HepG2 (cell line): Measurements from ENCODE around the gene KIAA1328. TPM values are rescaled to one million over a fixed set of nuclear protein-coding genes. Genes with fewer than 3 reads are reported as not detected.

ENCODE experiments used
- ATAC-seq: fragments of 200-7000 bp; cut with Tn5 transposase; 3 replicates; pipeline ENCODE4 v1.9.1; 2020; ENCODE audit warnings: mild to moderate bottlenecking, moderate library complexity
- BruUV-seq: library from RNA; stranded (reverse); fragments of 400-500 nt; replicated peaks from 2 replicates; lab custom pipeline; 2021; lab: Mats Ljungman, UMichigan
- CTCF ChIA-PET: fragments of 300-600 bp; formaldehyde crosslinking; extraction: SDS; loops from one replicate; lab custom pipeline; 2021; ENCODE audit warnings: low total read pairs, inconsistent platforms, low intra/inter-chr PET ratio; lab: Yijun Ruan, JAX
- POLR2A ChIA-PET: fragments of 350-600 bp; sonication (Branson Sonifier 250); formaldehyde crosslinking; loops from one replicate; lab custom pipeline; 2020; ENCODE audit warnings: antibody characterized with exemption, inconsistent platforms; lab: Yijun Ruan, JAX
- DNase-seq: peaks from one replicate; pipeline ENCODE4 v3.0.0-alpha.2; 2015; ENCODE audit warnings: low spot score
- FAIRE-seq: peaks from 3 replicates; lab custom pipeline; 2011; peaks lifted over from hg19 to GRCh38; lab: Jason Lieb, UNC
- H2AFZ ChIP-seq: one replicate; pipeline ENCODE4 v1.6.1; 2011; ENCODE audit warnings: low read length, inconsistent platforms
- H3K27ac ChIP-seq: fragments of 300-600 bp; 3 replicates; pipeline ENCODE4 v1.8.0; 2011; ENCODE audit warnings: mixed run types, mild to moderate bottlenecking, mixed read lengths, low read length, inconsistent platforms; ENCODE audit not compliant: insufficient read depth; ENCODE audit errors: extremely low read length
- H3K27me3 ChIP-seq, 2 experiments: fragments of 200-600 bp in 1 of 2; 2 replicates in 1 of 2; 3 replicates in 1 of 2; pipeline versions ENCODE4 v1.6.0 to v1.8.0; 2011; ENCODE audit warnings: low read length in 2 of 2, mild to moderate bottlenecking in 2 of 2, moderate library complexity in 2 of 2, inconsistent platforms in 1 of 2; ENCODE audit not compliant: insufficient read depth in 2 of 2, control insufficient read depth in 1 of 2
- H3K36me3 ChIP-seq, 2 experiments: fragments of 200-600 bp in 1 of 2; replicated peaks in 1 of 2; 2 replicates in 1 of 2; 3 replicates in 1 of 2; pipeline versions ENCODE4 v1.5.1 to v1.8.0; 2011; ENCODE audit warnings: low read length in 2 of 2, inconsistent platforms in 1 of 2; ENCODE audit not compliant: insufficient read depth in 2 of 2, control insufficient read depth in 1 of 2
- H3K4me1 ChIP-seq: 2 replicates; pipeline ENCODE4 v1.5.1; 2012; ENCODE audit warnings: low read length, inconsistent platforms; ENCODE audit not compliant: insufficient read depth
- H3K4me2 ChIP-seq: 2 replicates; pipeline ENCODE4 v1.6.0; 2011; ENCODE audit warnings: low read depth, low read length, inconsistent platforms
- H3K4me3 ChIP-seq, 3 experiments: fragments of 200-600 bp in 1 of 3; sonication (generic), shearing (Covaris generic) in 1 of 3; replicated peaks in 1 of 3; 2 replicates each; pipeline ENCODE4 v1.5.1; 2011 to 2016; ENCODE audit warnings: low read length in 3 of 3, inconsistent platforms in 2 of 3, low read depth in 2 of 3, mild to moderate bottlenecking in 2 of 3, control low read depth in 1 of 3, mixed read lengths in 1 of 3; ENCODE audit not compliant: insufficient read depth in 1 of 3
- H3K79me2 ChIP-seq: one replicate; pipeline ENCODE4 v1.6.1; 2011; ENCODE audit warnings: low read length, inconsistent platforms; ENCODE audit not compliant: insufficient read depth
- H3K9ac ChIP-seq: 2 replicates; pipeline ENCODE4 v1.6.0; 2011; ENCODE audit warnings: mild to moderate bottlenecking, low read depth, low read length, inconsistent platforms; ENCODE audit not compliant: insufficient read depth
- H3K9me3 ChIP-seq: 2 replicates; pipeline ENCODE4 v1.5.1; 2012; ENCODE audit warnings: mild to moderate bottlenecking, low read length
- H4K20me1 ChIP-seq: 2 replicates; pipeline ENCODE4 v1.6.0; 2011; ENCODE audit warnings: inconsistent platforms, mild to moderate bottlenecking, low read length, moderate library complexity; ENCODE audit not compliant: insufficient read depth
- ATF6 ChIP-seq: sonication (generic); formaldehyde crosslinking; conservative IDR thresholded peaks from 2 replicates; pipeline ENCODE4 v1.4.0; 2020; ENCODE audit warnings: missing genetic modification reagents
- SRF ChIP-seq: IDR thresholded peaks from 2 replicates; pipeline ENCODE4 v1.6.1; 2011; ENCODE audit warnings: mild to moderate bottlenecking, low read depth, low read length, moderate library complexity
- TFDP1 ChIP-seq: IDR thresholded peaks from 2 replicates; pipeline ENCODE4 v1.6.1; 2016; ENCODE audit warnings: missing compliant biosample characterization, missing genetic modification reagents, borderline replicate concordance
- ZBTB3 ChIP-seq: sonication (generic); formaldehyde crosslinking; IDR thresholded peaks from 2 replicates; pipeline ENCODE4 v1.4.0; 2020; ENCODE audit warnings: low read depth, mild to moderate bottlenecking, moderate library complexity, missing genetic modification reagents, borderline replicate concordance
- ZNF644 ChIP-seq: IDR thresholded peaks from 2 replicates; pipeline ENCODE4 v1.6.1; 2016; ENCODE audit warnings: low read depth
- WGBS: methylation state at CpG from one replicate; pipeline ENCODE4 v1.1.6; 2017; ENCODE audit warnings: low lambda C conversion rate; 5-methylcytosine and 5-hydroxymethylcytosine counted together
- in situ Hi-C: cut with HindIII; loops from 2 replicates; pipeline ENCODE4 v1.10.0; 2017; ENCODE audit warnings: low pct_unique_long_range_greater_than_20kb; ENCODE audit not compliant: extremely low pct_ligation_motif_present
- intact Hi-C: fragments of 100-400 bp; cut with micrococcal nuclease; formaldehyde crosslinking; loops from one replicate; pipeline ENCODE4 v1.10.0; 2022; ENCODE audit not compliant: unreplicated experiment
- polyA plus RNA-seq, 8 experiments: library from polyadenylated mRNA; depleted of rRNA in 3 of 8; stranded (reverse) in 7 of 8; unstranded in 1 of 8; fragments of >200 nt; fragmentation: Illumina TruSeq in 4 of 8; extraction: Trizol in 4 of 8; gene quantifications; 2 replicates each; pipeline versions ENCODE4 v1.2.1 to v1.2.3, GENCODE V29; 2011 to 2016; ENCODE audit warnings: low read depth in 4 of 8, missing spikeins in 1 of 8, mixed read lengths in 1 of 8; ENCODE audit not compliant: insufficient read depth in 1 of 8
- total RNA-seq, 5 experiments: library from RNA; depleted of rRNA; stranded (reverse); fragments of >200 nt; fragmentation: Illumina TruSeq; extraction: Trizol; gene quantifications; 2 replicates each; pipeline ENCODE4 v1.2.3, GENCODE V29; 2016; ENCODE audit warnings: low read depth in 1 of 5

Gene KIAA1328
- total and polyA plus RNA-seq, 2 of the 13 experiments (the other 11 are each of a cell fraction or from before 2014, with no cell fraction given) = 4.1 to 6.0 TPM

- Histone ChIP-seq H3K36me3 (no peaks in the 10 kb centered on the region), H4K20me1 (no peaks in the 10 kb centered on the region), H3K4me2 (no peak overlapping the region), H2AFZ (no peak overlapping the region), H3K4me1 (no peaks in the 10 kb centered on the region), H3K27me3 (no peaks in the 10 kb centered on the region), H3K9me3 (no peaks in the 10 kb centered on the region; the same call in 1 of the 2 replicates), H3K4me3 (no peak overlapping the region), H3K27ac (no peak overlapping the region), H3K79me2 (no peaks in the 10 kb centered on the region), H3K9ac (no peak overlapping the region)
- ChIA-PET CTCF (no interaction called here), POLR2A (no interaction called here)
- in situ Hi-C loops = no loop called here
- TF ChIP-seq ZNF644 (CRISPR knock-in tag) = no peak
- TF ChIP-seq TFDP1 (CRISPR knock-in tag) = no peak
- TF ChIP-seq ATF6 (CRISPR knock-in tag) = no peak
- TF ChIP-seq SRF = no peak
- no peak for TF ChIP-seq ZBTB3 (CRISPR knock-in tag)
- no peak for ATAC-seq
- WGBS = 98% methylated on average over 1 of the region's 1 CpG
- FAIRE-seq = no peak
- no TSS peak for BruUV-seq
- DNase-seq = no peak
- intact Hi-C loops = loop anchor here (10.0 kb wide), 1 partner anchor 212 kb away; no protein-coding TSS in a partner anchor
Measured at GRCh38 chr18:36897253-36897652, 68.3 kb downstream of the KIAA1328 start.
